CD14-positive monocyte (primary cell): ENCODE results near the gene COX6A2. TPM values are rescaled to one million over a fixed set of nuclear protein-coding genes. Genes with fewer than 3 reads are reported as not detected.

ENCODE experiments used
- DNase-seq, 3 donors: peaks; one replicate each; pipeline ENCODE4 v3.0.0-alpha.2; 2011 to 2022
- H2AFZ ChIP-seq: 2 replicates; pipeline ENCODE4 v1.6.0; 2012; ENCODE audit warnings: mild to moderate bottlenecking, low read depth, low read length, inconsistent platforms; ENCODE audit not compliant: insufficient read depth, poor library complexity, severe bottlenecking
- H3K27ac ChIP-seq, 2 donors: 1 replicate in 1 of 2; 2 replicates in 1 of 2; pipeline ENCODE4 v1.5.1; 2012 to 2013; ENCODE audit warnings: low read length in 2 of 2, control low read depth in 1 of 2, inconsistent platforms in 1 of 2, low read depth in 1 of 2, mild to moderate bottlenecking in 1 of 2
- H3K27me3 ChIP-seq, 2 donors: one replicate each; pipeline versions ENCODE4 v1.6.0 to v1.6.1; 2011 to 2013; ENCODE audit warnings: low read length in 2 of 2; ENCODE audit not compliant: control insufficient read depth in 2 of 2, insufficient read depth in 2 of 2
- H3K36me3 ChIP-seq, 2 donors: replicated peaks in 1 of 2; 1 replicate in 1 of 2; 2 replicates in 1 of 2; pipeline versions ENCODE4 v1.5.1 to v1.6.1; 2012 to 2013; ENCODE audit warnings: low read length in 2 of 2, control low read depth in 1 of 2, inconsistent platforms in 1 of 2, mild to moderate bottlenecking in 1 of 2; ENCODE audit not compliant: insufficient read depth in 2 of 2, control insufficient read depth in 1 of 2
- H3K4me1 ChIP-seq, 2 donors: 1 replicate in 1 of 2; 2 replicates in 1 of 2; pipeline versions ENCODE4 v1.5.1 to v1.6.1; 2012 to 2013; ENCODE audit warnings: low read length in 2 of 2, control low read depth in 1 of 2, inconsistent platforms in 1 of 2, mild to moderate bottlenecking in 1 of 2, moderate library complexity in 1 of 2; ENCODE audit not compliant: insufficient read depth in 2 of 2, control insufficient read depth in 1 of 2
- H3K4me2 ChIP-seq: replicated peaks from 2 replicates; pipeline ENCODE3; 2012; ENCODE audit warnings: low read length, moderate library complexity, mild to moderate bottlenecking; ENCODE audit not compliant: poor library complexity, severe bottlenecking; ENCODE audit errors: extremely low read depth
- H3K4me3 ChIP-seq, 3 experiments: fragments of 200-600 bp in 1 of 3; sonication (generic) in 1 of 3; replicated peaks in 1 of 3; 1 replicate in 2 of 3; 2 replicates in 1 of 3; pipeline ENCODE4 v1.5.1; 2011 to 2013; ENCODE audit warnings: low read length in 3 of 3, mild to moderate bottlenecking in 3 of 3, control low read depth in 2 of 3, low read depth in 2 of 3, inconsistent platforms in 1 of 3, moderate library complexity in 1 of 3
- H3K79me2 ChIP-seq: 2 replicates; pipeline ENCODE4 v1.6.0; 2012; ENCODE audit warnings: mild to moderate bottlenecking, control low read depth, inconsistent platforms, low read length, moderate library complexity; ENCODE audit not compliant: insufficient read depth
- H3K9ac ChIP-seq: 2 replicates; pipeline ENCODE4 v1.6.0; 2017; ENCODE audit warnings: low read length, mild to moderate bottlenecking; ENCODE audit not compliant: insufficient read depth, poor library complexity, severe bottlenecking
- H3K9me3 ChIP-seq, 2 donors: replicated peaks in 1 of 2; 1 replicate in 1 of 2; 2 replicates in 1 of 2; pipeline versions ENCODE4 v1.5.1 to v1.6.1; 2012 to 2013; ENCODE audit warnings: low read length in 2 of 2, control low read depth in 1 of 2; ENCODE audit not compliant: control insufficient read depth in 1 of 2, insufficient read depth in 1 of 2
- H4K20me1 ChIP-seq: 2 replicates; pipeline ENCODE4 v1.6.0; 2012; ENCODE audit warnings: mild to moderate bottlenecking, low read length, control low read depth, moderate library complexity; ENCODE audit not compliant: insufficient read depth
- H3K27ac Mint-ChIP-seq, 7 donors: one replicate each; pipeline ENCODE4 v1.8.0; 2020; ENCODE audit warnings: mild to moderate bottlenecking in 7 of 7, mixed read lengths in 7 of 7, moderate library complexity in 6 of 7, inconsistent platforms in 2 of 7
- H3K27me3 Mint-ChIP-seq, 3 donors: one replicate each; pipeline ENCODE4 v1.8.0; 2021 to 2022; ENCODE audit warnings: low read depth in 3 of 3, mild to moderate bottlenecking in 3 of 3, mixed read lengths in 3 of 3, moderate library complexity in 3 of 3, inconsistent platforms in 1 of 3
- H3K36me3 Mint-ChIP-seq, 2 donors: one replicate each; pipeline ENCODE4 v1.8.0; 2020; ENCODE audit warnings: mixed read lengths in 2 of 2, inconsistent platforms in 1 of 2, mild to moderate bottlenecking in 1 of 2
- H3K4me1 Mint-ChIP-seq: one replicate; pipeline ENCODE4 v1.8.0; 2020; ENCODE audit warnings: mild to moderate bottlenecking, mixed read lengths
- H3K4me3 Mint-ChIP-seq, 2 donors: one replicate each; pipeline ENCODE4 v1.8.0; 2020; ENCODE audit warnings: mild to moderate bottlenecking in 2 of 2, mixed read lengths in 2 of 2, moderate library complexity in 1 of 2
- H3K9me3 Mint-ChIP-seq, 7 donors: one replicate each; pipeline ENCODE4 v1.8.0; 2020 to 2022; ENCODE audit warnings: mixed read lengths in 7 of 7, mild to moderate bottlenecking in 6 of 7, moderate library complexity in 6 of 7, inconsistent platforms in 2 of 7
- CTCF ChIP-seq: fragments of 200-600 bp; IDR thresholded peaks from one replicate; pipeline ENCODE4 v1.8.0; 2022; ENCODE audit warnings: antibody characterized with exemption, mild to moderate bottlenecking
- WGBS: methylation state at CpG from one replicate; pipeline ENCODE4 v1.1.5; 2013; ENCODE audit warnings: missing lambda C conversion rate; ENCODE audit not compliant: insufficient coverage; 5-methylcytosine and 5-hydroxymethylcytosine counted together
- intact Hi-C, 2 donors: fragments of 100-400 bp; cut with micrococcal nuclease; formaldehyde crosslinking; loops; one replicate each; pipeline versions ENCODE4 v1.15.0 to v1.15.1; 2023
- polyA plus RNA-seq, 3 donors: library from polyadenylated mRNA; depleted of rRNA in 1 of 3; unstranded in 2 of 3; stranded (reverse) in 1 of 3; fragments of 300-500 nt in 2 of 3; fragments of >200 nt in 1 of 3; fragmentation: Illumina TruSeq in 2 of 3; gene quantifications; 1 replicate in 2 of 3; 2 replicates in 1 of 3; pipeline ENCODE4 v1.2.3, GENCODE V29; 2012 to 2021

COX6A2 gene
- polyA plus RNA-seq, 3 donors, result not detected

- Mint-ChIP-seq H3K9me3 (peaks cover 5 to 15% (median 7%) of the 10 kb centered on the region in 7 donors), H3K4me3 (no peak overlapping the region), H3K4me1 (peaks cover 36% of the 10 kb centered on the region), H3K27me3 (peaks cover 4 to 59% (median 45%) of the 10 kb centered on the region in 3 donors), H3K27ac (peak overlapping the region in 1 of 7 donors; percentile 12), H3K36me3 (peaks cover 3% of the 10 kb centered on the region in 2 donors)
- Histone ChIP-seq H4K20me1 (no peaks in the 10 kb centered on the region), H3K9me3 (peaks cover 0 to 5% of the 10 kb centered on the region in 2 donors), H3K4me3 (no peak overlapping the region), H3K27me3 (peaks cover 0 to 29% of the 10 kb centered on the region in 2 donors), H2AFZ (no peak overlapping the region), H3K9ac (no peak overlapping the region), H3K27ac (no peak overlapping the region), H3K4me1 (peaks cover 26 to 35% of the 10 kb centered on the region in 2 donors), H3K79me2 (no peaks in the 10 kb centered on the region), H3K36me3 (no peaks in the 10 kb centered on the region), H3K4me2 (no peak overlapping the region)
- intact Hi-C loops, result no loop called here
- no peak for DNase-seq
- TF ChIP-seq CTCF, result no peak
- WGBS, result 92% methylated on average over 14 of the region's 17 CpGs
Observed at GRCh38 chr16:31473264-31473984, 45.3 kb upstream of the COX6A2 start.

DNA sequence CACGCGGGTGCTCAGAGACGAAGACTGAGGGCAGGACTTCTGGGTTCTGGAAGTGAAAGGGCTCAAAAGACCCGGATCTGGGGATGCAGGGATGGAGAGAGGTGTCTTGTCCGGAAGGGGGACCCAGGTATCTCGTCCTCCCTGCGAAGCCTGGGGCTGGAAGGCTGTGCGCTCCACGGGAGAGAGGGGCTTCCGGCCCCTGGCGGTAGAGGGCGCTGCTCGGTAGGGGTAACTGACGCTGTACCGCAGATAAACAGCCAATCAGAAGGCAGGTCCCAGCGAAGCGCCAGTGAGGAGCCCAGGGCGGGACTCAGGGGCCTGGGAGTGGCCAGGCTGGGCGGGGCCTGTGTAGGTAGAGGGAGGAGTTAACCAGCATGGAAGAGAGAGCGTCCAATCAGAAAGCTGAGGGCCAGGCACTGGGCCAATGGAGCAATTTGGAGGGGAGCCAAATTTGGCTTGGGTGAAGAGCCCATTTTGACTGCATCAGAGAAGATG lies 44.6 kb upstream of the COX6A2 start:
- H3K27me3 Mint-ChIP-seq, result peaks cover 3 to 58% (median 39%) of the 10 kb centered on the region in 3 donors
- H3K4me3 Mint-ChIP-seq, result peak overlapping the region in 1 of 2 donors; percentile 86
- Histone ChIP-seq H3K27ac (no peak overlapping the region), H2AFZ (no peak overlapping the region), H3K4me1 (peaks cover 25 to 33% of the 10 kb centered on the region in 2 donors), H3K4me3 (peak overlapping the region in 1 of 3 experiments; percentile 65), H3K36me3 (no peaks in the 10 kb centered on the region), H3K9me3 (peaks cover 0 to 5% of the 10 kb centered on the region in 2 donors), H3K79me2 (no peaks in the 10 kb centered on the region), H3K27me3 (peaks cover 0 to 27% of the 10 kb centered on the region in 2 donors), H4K20me1 (no peaks in the 10 kb centered on the region), H3K9ac (no peak overlapping the region), H3K4me2 (peak overlapping the region; percentile 74)
- intact Hi-C loops, result no loop called here
- peaks cover 5 to 15% (median 7%) of the 10 kb centered on the region in 7 donors for H3K9me3 Mint-ChIP-seq
- WGBS, result 74% methylated on average over 17 of the region's 20 CpGs
- no peak overlapping the region for H3K27ac Mint-ChIP-seq
- peak; percentile 29 for TF ChIP-seq CTCF
- peak in 2 of 3 donors; percentile 16 to 39 for DNase-seq
- peaks cover 32% of the 10 kb centered on the region for H3K4me1 Mint-ChIP-seq
- peaks cover 3% of the 10 kb centered on the region in 2 donors for H3K36me3 Mint-ChIP-seq
